HepG2 (cell line): ENCODE results near the gene PTCRA. TPM values are rescaled to one million over a fixed set of nuclear protein-coding genes. Genes with fewer than 3 reads are reported as not detected.

ENCODE experiments used
- ASH2L ChIP-seq: fragments of 300-600, 200-600 bp; sonication (generic); IDR thresholded peaks from 2 replicates; pipeline ENCODE4 v1.7.0; 2017; ENCODE audit warnings: low read depth, mild to moderate bottlenecking, moderate library complexity, mixed read lengths, low read length; ENCODE audit not compliant: insufficient read length
- CENPT ChIP-seq: sonication (generic); formaldehyde crosslinking; IDR thresholded peaks from 2 replicates; pipeline ENCODE4 v1.8.0; 2022; ENCODE audit warnings: low read depth, mild to moderate bottlenecking, moderate library complexity, missing genetic modification reagents
- HMG20B ChIP-seq: conservative IDR thresholded peaks from 2 replicates; pipeline ENCODE4 v1.6.1; 2016; ENCODE audit warnings: missing genetic modification reagents, missing compliant biosample characterization
- KDM2A ChIP-seq: sonication (generic); formaldehyde crosslinking; IDR thresholded peaks from 2 replicates; pipeline ENCODE4 v1.4.0; 2020; ENCODE audit warnings: low read depth, missing genetic modification reagents, borderline replicate concordance
- KMT2B ChIP-seq: IDR thresholded peaks from 2 replicates; pipeline ENCODE4 v1.6.1; 2016; ENCODE audit warnings: missing genetic modification reagents, missing compliant biosample characterization
- MIER3 ChIP-seq: IDR thresholded peaks from 2 replicates; pipeline ENCODE4 v1.6.1; 2016; ENCODE audit warnings: missing compliant biosample characterization, borderline replicate concordance
- MXD4 ChIP-seq: IDR thresholded peaks from 2 replicates; pipeline ENCODE4 v1.6.1; 2016; ENCODE audit warnings: mild to moderate bottlenecking, missing biosample characterization, missing genetic modification reagents
- SRY ChIP-seq: sonication (generic); formaldehyde crosslinking; IDR thresholded peaks from 2 replicates; pipeline ENCODE4 v1.8.0; 2022; ENCODE audit warnings: mild to moderate bottlenecking, missing genetic modification reagents
- SSRP1 ChIP-seq: IDR thresholded peaks from 2 replicates; pipeline ENCODE4 v1.6.1; 2016; ENCODE audit warnings: control low read depth
- THYN1 ChIP-seq: sonication (generic); formaldehyde crosslinking; IDR thresholded peaks from 2 replicates; pipeline ENCODE4 v1.8.1; 2023; ENCODE audit warnings: low read depth, mild to moderate bottlenecking, moderate library complexity, missing genetic modification reagents, borderline replicate concordance
- ZFP41 ChIP-seq: sonication (generic); formaldehyde crosslinking; IDR thresholded peaks from 2 replicates; pipeline ENCODE4 v1.4.0; 2020; ENCODE audit warnings: mild to moderate bottlenecking, missing genetic modification reagents, borderline replicate concordance
- ZFY ChIP-seq: sonication (generic); formaldehyde crosslinking; IDR thresholded peaks from 2 replicates; pipeline ENCODE4 v1.4.0; 2020; ENCODE audit warnings: missing genetic modification reagents
- ZNF260 ChIP-seq: sonication (generic); formaldehyde crosslinking; IDR thresholded peaks from 2 replicates; pipeline ENCODE4 v1.4.0; 2020; ENCODE audit warnings: missing genetic modification reagents, low read depth, mild to moderate bottlenecking, borderline replicate concordance
- ZNF335 ChIP-seq: sonication (generic); formaldehyde crosslinking; IDR thresholded peaks from 2 replicates; pipeline ENCODE4 v1.4.0; 2020; ENCODE audit warnings: missing genetic modification reagents
- ZNF34 ChIP-seq: sonication (generic); formaldehyde crosslinking; IDR thresholded peaks from 2 replicates; pipeline ENCODE4 v1.4.0; 2020; ENCODE audit warnings: mild to moderate bottlenecking, missing genetic modification reagents, borderline replicate concordance
- ZNF343 ChIP-seq: sonication (generic); formaldehyde crosslinking; IDR thresholded peaks from 2 replicates; pipeline ENCODE4 v1.4.0; 2020; ENCODE audit warnings: mild to moderate bottlenecking, missing genetic modification reagents
- ZNF414 ChIP-seq: sonication (generic); formaldehyde crosslinking; IDR thresholded peaks from 2 replicates; pipeline ENCODE4 v1.5.0; 2020; ENCODE audit warnings: missing genetic modification reagents
- ZNF460 ChIP-seq: sonication (generic); formaldehyde crosslinking; IDR thresholded peaks from 2 replicates; pipeline ENCODE4 v1.5.1; 2020; ENCODE audit warnings: missing genetic modification reagents, mild to moderate bottlenecking, borderline replicate concordance
- ZNF563 ChIP-seq: sonication (generic); formaldehyde crosslinking; IDR thresholded peaks from 2 replicates; pipeline ENCODE4 v1.8.0; 2022; ENCODE audit warnings: mild to moderate bottlenecking, moderate library complexity, missing genetic modification reagents
- ZNF569 ChIP-seq: sonication (generic); formaldehyde crosslinking; IDR thresholded peaks from 2 replicates; pipeline ENCODE4 v1.5.0; 2020; ENCODE audit warnings: mild to moderate bottlenecking, missing genetic modification reagents, moderate library complexity, borderline replicate concordance
- polyA plus RNA-seq, 8 experiments: library from polyadenylated mRNA; depleted of rRNA in 3 of 8; stranded (reverse) in 7 of 8; unstranded in 1 of 8; fragments of >200 nt; fragmentation: Illumina TruSeq in 4 of 8; extraction: Trizol in 4 of 8; gene quantifications; 2 replicates each; pipeline versions ENCODE4 v1.2.1 to v1.2.3, GENCODE V29; 2011 to 2016; ENCODE audit warnings: low read depth in 4 of 8, missing spikeins in 1 of 8, mixed read lengths in 1 of 8; ENCODE audit not compliant: insufficient read depth in 1 of 8
- total RNA-seq, 5 experiments: library from RNA; depleted of rRNA; stranded (reverse); fragments of >200 nt; fragmentation: Illumina TruSeq; extraction: Trizol; gene quantifications; 2 replicates each; pipeline ENCODE4 v1.2.3, GENCODE V29; 2016; ENCODE audit warnings: low read depth in 1 of 5
- TF ChIP-seq, protein P1 (sequence below): sonication (generic); formaldehyde crosslinking; IDR thresholded peaks from 2 replicates; pipeline ENCODE4 v1.8.0; 2023; ENCODE audit warnings: mild to moderate bottlenecking, missing genetic modification reagents
- TF ChIP-seq, protein P2 (sequence below): sonication (generic); formaldehyde crosslinking; IDR thresholded peaks from 2 replicates; pipeline ENCODE4 v1.4.0; 2020; ENCODE audit warnings: missing genetic modification reagents

PTCRA gene
- total and polyA plus RNA-seq, 2 of the 13 experiments (the other 11 are each of a cell fraction or from before 2014, with no cell fraction given), result not detected

- TF ChIP-seq, protein P1, sequence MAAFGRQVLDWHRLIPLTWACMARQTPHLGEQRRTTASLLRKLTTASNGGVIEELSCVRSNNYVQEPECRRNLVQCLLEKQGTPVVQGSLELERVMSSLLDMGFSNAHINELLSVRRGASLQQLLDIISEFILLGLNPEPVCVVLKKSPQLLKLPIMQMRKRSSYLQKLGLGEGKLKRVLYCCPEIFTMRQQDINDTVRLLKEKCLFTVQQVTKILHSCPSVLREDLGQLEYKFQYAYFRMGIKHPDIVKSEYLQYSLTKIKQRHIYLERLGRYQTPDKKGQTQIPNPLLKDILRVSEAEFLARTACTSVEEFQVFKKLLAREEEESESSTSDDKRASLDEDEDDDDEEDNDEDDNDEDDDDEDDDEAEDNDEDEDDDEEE (CRISPR knock-in tag), result peak; percentile 99
- peak; percentile 97 for TF ChIP-seq ZNF563 (CRISPR knock-in tag)
- TF ChIP-seq THYN1 (CRISPR knock-in tag), result peak; percentile 96; the same call in 1 of the 2 replicates
- peak; percentile 94 for TF ChIP-seq ASH2L
- 0 out of 2 replicates have a peak, but pooled peaks have one; percentile 76 for TF ChIP-seq ZNF260 (CRISPR knock-in tag)
- TF ChIP-seq ZNF335, result peak; percentile 88; the same call in 1 of the 2 replicates
- peak; percentile 36; the same call in 1 of the 2 replicates for TF ChIP-seq HMG20B (CRISPR knock-in tag)
- peak; percentile 89 for TF ChIP-seq ZFP41
- TF ChIP-seq KDM2A (CRISPR knock-in tag), result peak; percentile 100
- TF ChIP-seq, protein P2, sequence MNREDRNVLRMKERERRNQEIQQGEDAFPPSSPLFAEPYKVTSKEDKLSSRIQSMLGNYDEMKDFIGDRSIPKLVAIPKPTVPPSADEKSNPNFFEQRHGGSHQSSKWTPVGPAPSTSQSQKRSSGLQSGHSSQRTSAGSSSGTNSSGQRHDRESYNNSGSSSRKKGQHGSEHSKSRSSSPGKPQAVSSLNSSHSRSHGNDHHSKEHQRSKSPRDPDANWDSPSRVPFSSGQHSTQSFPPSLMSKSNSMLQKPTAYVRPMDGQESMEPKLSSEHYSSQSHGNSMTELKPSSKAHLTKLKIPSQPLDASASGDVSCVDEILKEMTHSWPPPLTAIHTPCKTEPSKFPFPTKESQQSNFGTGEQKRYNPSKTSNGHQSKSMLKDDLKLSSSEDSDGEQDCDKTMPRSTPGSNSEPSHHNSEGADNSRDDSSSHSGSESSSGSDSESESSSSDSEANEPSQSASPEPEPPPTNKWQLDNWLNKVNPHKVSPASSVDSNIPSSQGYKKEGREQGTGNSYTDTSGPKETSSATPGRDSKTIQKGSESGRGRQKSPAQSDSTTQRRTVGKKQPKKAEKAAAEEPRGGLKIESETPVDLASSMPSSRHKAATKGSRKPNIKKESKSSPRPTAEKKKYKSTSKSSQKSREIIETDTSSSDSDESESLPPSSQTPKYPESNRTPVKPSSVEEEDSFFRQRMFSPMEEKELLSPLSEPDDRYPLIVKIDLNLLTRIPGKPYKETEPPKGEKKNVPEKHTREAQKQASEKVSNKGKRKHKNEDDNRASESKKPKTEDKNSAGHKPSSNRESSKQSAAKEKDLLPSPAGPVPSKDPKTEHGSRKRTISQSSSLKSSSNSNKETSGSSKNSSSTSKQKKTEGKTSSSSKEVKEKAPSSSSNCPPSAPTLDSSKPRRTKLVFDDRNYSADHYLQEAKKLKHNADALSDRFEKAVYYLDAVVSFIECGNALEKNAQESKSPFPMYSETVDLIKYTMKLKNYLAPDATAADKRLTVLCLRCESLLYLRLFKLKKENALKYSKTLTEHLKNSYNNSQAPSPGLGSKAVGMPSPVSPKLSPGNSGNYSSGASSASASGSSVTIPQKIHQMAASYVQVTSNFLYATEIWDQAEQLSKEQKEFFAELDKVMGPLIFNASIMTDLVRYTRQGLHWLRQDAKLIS (CRISPR knock-in tag), result peak; percentile 95
- peak; percentile 95 for TF ChIP-seq SSRP1 (CRISPR knock-in tag)
- peak; percentile 91 for TF ChIP-seq MXD4
- TF ChIP-seq ZNF34 (CRISPR knock-in tag), result peak; percentile 97; the same call in 1 of the 2 replicates
- TF ChIP-seq KMT2B, result peak; percentile 90; the same call in 1 of the 2 replicates
- 0 out of 2 replicates have a peak, but pooled peaks have one; percentile 88 for TF ChIP-seq ZNF569 (CRISPR knock-in tag)
- peak; percentile 72 for TF ChIP-seq MIER3
- peak; percentile 99 for TF ChIP-seq ZFY
- 0 out of 2 replicates have a peak, but pooled peaks have one; percentile 88 for TF ChIP-seq ZNF343 (CRISPR knock-in tag)
- TF ChIP-seq CENPT, result peak; percentile 94
- peak; percentile 83 for TF ChIP-seq ZNF460
- peak; percentile 98 for TF ChIP-seq SRY
- TF ChIP-seq ZNF414 (CRISPR knock-in tag), result peak; percentile 88
Observed at GRCh38 chr6:42890311-42891198, 25.3 kb upstream of the PTCRA start (continued).
